HG03575 (cell line): ENCODE results near the gene FOXC2.

Experiments used
- ATAC-seq: cut with Tn5 transposase; IDR thresholded peaks from one replicate; pipeline ENCODE4 v1.9.1; 2021; ENCODE audit not compliant: unreplicated experiment, insufficient number of reproducible peaks, low FRiP score; ENCODE audit errors: extremely low read depth

FOXC2 gene

DNA sequence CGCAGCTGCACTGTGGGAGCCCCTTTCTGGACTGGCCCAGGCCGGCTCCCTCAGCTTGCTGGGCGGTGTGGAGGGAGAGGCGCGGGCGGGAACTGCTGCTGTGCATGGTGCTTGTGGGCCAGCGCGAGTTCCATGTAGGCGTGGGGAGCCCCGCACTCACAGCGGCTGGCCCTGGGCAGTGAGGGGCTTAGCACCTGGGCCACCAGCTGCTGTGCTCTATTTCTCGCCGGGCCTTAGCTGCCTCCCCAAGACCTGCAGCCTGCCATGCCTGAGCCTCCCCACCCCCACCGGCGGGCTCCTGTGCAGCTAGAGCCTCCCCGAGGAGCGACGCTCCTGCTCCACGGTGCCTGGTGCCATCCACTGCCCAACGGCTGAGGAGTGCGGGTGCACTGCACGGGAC, 13.3 kb upstream of the FOXC2 start:
- ATAC-seq, result no peak

DNA sequence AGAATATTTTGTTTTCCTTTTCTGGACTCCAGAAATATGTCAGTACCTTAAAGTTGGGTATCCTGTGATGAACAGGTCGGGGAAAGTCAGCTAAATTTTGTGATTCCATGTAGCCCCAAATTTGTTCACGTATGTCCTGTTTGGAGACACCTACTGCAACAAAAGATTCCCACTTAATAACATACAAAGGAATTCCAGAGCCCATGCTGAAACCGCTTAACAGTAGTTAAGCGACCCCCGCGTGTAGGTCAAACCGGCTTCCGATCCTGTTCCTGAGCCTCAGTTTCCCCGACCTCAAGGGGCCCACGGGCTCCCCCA, 12.1 kb upstream of the FOXC2 start:
- ATAC-seq, result no peak

DNA sequence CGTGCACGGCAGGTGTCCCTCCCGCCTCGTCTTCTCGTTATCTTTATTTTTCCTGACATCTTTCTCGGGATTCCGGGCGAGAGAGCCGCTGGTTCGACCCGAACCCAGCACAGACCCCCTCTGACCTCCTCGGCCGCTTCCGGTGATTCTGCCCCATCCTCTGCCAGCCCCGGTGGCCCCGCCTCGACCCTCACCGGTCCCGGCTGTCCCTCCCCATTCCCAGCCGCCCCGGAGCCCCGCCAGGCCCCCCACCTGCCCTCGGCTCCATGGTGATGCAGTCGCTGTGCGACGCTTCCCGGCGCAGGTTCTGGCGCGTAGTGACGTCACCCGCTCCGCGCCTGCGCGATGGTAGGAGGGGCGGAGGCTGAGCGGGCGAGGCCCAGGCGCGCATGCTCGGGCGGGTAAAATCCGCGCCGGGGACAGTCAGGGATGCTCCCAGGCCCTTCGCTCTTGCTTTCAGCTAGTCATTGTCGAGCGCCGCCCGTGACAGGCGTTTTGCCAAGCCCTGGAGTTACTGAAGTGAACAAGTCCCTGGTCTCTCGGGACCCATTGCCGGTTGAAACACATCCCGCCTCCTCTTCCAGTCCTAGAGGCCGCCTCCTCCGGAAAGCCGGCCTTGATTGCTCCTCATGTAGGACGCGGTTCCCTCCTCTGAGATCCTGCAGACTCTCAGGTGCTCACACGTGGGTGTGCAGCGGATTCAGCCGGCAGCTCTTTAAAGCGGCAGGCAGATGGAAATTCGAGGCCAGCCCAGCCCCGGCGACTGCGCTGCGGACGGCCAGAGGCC, 11.5 kb upstream of the FOXC2 start, which contains the start of gene MTHFSD:
TSS of gene MTHFSD (minus strand) at position 319 of the 787 bp plus-strand sequence. CDS start at position 268, 51 bp downstream.
- ATAC-seq, result no peak

- no peak for ATAC-seq
Measured at GRCh38 chr16:86555704-86556075, 10.9 kb upstream of the FOXC2 start.

DNA sequence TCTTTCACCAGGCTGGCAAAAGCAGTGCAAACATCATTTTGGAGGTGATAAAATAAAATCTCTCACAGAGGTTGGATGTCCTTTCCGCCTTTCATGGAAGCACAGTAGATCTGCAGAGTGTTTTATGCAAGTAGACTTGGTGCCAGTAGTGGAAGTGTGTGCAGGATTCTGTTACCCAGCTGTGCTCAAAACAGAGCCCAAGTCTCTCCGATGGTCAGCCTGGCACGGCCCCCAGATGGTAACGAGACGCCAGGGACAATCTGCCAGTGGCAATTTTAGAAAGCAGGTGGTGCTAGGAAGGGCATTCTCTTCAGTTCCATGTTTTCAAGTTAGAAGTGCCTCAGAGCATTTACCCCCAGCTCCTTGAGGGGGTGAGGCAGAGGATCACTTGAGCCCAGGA, 10.1 kb upstream of the FOXC2 start:
- no peak for ATAC-seq

DNA sequence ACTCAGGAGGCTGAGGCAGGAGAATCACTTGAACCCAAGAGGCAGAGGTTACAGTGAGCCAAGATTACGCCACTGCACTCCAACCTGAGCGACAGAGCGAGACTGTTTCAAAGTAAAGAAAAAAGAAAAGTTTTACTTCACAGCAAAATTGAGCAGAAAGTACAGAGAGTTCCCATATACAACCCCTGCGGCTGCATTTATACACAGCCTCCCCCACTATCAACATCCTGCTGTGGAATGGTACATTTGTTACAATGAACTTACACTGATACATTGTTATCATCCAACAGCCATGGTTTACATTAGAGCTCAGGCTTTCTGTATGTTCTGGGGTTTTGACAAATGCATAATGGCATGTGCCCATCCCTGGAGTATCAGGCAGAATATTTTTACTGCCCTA, 9.0 kb upstream of the FOXC2 start:
- ATAC-seq, result no peak

- ATAC-seq, result no peak
Measured at GRCh38 chr16:86558355-86559193, 8.1 kb upstream of the FOXC2 start.

- no peak for ATAC-seq
Measured at GRCh38 chr16:86559802-86560305, 6.8 kb upstream of the FOXC2 start.

- no peak for ATAC-seq
Measured at GRCh38 chr16:86562356-86562755, 4.3 kb upstream of the FOXC2 start.

- ATAC-seq, result no peak
Measured at GRCh38 chr16:86563469-86564345, 2.9 kb upstream of the FOXC2 start.

GRCh38 chr16:86565181-86565631, 1.4 kb upstream of the FOXC2 start:
- ATAC-seq, result no peak

DNA sequence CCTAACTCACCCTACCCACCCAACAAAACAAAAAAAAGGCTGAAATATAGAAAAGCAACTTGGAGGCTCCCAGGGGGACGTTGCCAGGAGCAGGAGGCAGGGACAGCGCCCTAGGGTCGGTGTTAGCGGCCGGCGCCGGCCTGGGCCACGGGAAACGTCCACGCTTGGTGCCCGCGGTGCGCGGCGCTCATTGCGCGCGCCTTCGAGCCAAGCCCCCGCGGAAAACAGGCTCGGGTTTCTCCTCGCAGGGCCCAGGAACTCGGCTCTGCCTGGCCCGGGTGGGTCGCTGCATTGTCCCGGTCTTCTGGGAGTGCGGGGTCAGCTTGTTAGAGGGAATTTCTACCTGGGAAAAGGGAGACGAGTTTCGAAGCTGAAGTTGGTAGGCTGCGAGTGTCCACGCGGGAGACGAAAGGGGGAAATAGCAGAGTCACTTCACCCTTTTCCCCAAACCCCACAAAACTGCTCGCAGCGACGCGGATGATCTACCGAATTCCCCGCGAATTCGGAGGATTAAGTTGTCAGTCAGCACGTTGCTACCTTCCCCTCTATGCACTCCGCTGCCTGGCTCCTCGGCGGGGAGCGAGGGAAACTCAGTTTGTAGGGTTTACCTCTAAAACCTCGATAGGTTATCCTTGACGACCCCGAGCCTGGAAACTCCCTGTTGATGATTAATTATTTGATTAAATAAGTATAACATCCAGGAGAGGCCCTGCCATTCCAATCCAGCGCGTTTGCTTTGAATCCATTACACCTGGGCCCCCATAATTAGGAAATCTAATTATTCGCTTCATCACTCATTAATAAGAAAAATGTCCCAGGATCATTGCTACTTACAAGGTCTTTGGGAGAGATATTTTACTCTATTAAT, 751 bp upstream of the FOXC2 start:
- ATAC-seq, result no peak

GRCh38 chr16:86566966-86567700, 504 bp downstream of the FOXC2 start:
- no peak for ATAC-seq

DNA sequence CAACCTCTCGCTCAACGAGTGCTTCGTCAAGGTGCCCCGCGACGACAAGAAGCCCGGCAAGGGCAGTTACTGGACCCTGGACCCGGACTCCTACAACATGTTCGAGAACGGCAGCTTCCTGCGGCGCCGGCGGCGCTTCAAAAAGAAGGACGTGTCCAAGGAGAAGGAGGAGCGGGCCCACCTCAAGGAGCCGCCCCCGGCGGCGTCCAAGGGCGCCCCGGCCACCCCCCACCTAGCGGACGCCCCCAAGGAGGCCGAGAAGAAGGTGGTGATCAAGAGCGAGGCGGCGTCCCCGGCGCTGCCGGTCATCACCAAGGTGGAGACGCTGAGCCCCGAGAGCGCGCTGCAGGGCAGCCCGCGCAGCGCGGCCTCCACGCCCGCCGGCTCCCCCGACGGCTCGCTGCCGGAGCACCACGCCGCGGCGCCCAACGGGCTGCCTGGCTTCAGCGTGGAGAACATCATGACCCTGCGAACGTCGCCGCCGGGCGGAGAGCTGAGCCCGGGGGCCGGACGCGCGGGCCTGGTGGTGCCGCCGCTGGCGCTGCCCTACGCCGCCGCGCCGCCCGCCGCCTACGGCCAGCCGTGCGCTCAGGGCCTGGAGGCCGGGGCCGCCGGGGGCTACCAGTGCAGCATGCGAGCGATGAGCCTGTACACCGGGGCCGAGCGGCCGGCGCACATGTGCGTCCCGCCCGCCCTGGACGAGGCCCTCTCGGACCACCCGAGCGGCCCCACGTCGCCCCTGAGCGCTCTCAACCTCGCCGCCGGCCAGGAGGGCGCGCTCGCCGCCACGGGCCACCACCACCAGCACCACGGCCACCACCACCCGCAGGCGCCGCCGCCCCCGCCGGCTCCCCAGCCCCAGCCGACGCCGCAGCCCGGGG, 1.3 kb downstream of the FOXC2 start:
- no peak for ATAC-seq

DNA sequence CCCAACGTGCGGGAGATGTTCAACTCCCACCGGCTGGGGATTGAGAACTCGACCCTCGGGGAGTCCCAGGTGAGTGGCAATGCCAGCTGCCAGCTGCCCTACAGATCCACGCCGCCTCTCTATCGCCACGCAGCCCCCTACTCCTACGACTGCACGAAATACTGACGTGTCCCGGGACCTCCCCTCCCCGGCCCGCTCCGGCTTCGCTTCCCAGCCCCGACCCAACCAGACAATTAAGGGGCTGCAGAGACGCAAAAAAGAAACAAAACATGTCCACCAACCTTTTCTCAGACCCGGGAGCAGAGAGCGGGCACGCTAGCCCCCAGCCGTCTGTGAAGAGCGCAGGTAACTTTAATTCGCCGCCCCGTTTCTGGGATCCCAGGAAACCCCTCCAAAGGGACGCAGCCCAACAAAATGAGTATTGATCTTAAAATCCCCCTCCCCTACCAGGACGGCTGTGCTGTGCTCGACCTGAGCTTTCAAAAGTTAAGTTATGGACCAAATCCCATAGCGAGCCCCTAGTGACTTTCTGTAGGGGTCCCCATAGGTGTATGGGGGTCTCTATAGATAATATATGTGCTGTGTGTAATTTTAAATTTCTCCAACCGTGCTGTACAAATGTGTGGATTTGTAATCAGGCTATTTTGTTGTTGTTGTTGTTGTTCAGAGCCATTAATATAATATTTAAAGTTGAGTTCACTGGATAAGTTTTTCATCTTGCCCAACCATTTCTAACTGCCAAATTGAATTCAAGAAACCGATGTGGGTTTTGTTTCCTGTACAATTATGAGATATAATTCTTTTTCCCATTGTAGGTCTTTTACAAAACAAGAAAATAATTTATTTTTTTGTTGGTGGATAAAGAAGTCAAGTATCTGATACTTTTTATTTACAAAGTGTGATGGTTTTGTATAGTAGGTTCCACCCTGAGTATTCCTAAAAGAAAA, 2.3 kb downstream of the FOXC2 start:
- ATAC-seq, result no peak
